ENCODE data around the gene PLCG2.

Gene PLCG2

DNA sequence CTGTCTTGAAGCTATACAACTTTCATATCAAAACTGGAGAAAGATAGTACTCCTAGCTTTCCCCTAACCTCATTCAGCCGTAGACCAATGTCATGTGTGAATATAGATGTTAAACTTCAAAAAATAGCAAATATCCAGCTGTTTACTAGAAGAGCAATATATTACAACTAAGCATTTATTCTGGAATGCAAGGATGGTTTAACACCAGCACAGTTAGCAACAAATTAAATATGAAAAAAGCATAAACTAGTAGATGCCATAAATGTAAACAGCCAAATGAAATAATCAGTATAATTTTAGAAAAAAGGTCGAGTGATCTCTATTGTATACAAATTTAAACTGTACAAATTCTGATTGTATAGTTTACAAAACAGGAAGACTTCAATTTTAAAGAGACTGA lies 172.5 kb downstream of the PLCG2 start:
- ATAC-seq, result no peak
- TF ChIP-seq, protein P1, sequence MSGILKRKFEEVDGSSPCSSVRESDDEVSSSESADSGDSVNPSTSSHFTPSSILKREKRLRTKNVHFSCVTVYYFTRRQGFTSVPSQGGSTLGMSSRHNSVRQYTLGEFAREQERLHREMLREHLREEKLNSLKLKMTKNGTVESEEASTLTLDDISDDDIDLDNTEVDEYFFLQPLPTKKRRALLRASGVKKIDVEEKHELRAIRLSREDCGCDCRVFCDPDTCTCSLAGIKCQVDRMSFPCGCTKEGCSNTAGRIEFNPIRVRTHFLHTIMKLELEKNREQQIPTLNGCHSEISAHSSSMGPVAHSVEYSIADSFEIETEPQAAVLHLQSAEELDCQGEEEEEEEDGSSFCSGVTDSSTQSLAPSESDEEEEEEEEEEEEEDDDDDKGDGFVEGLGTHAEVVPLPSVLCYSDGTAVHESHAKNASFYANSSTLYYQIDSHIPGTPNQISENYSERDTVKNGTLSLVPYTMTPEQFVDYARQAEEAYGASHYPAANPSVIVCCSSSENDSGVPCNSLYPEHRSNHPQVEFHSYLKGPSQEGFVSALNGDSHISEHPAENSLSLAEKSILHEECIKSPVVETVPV (CRISPR knock-in tag; IDR thresholded peaks at IDR 0.05), result no peak
- TF ChIP-seq ZNF565 (CRISPR knock-in tag; conservative IDR thresholded peaks at IDR 0.05; ENCODE audit: low read depth) (no peak), SNAI2 (CRISPR knock-in tag; IDR thresholded peaks at IDR 0.05) (no peak), PPARA (CRISPR knock-in tag; IDR thresholded peaks at IDR 0.05; ENCODE audit: borderline replicate concordance) (no peak), ISL1 (CRISPR knock-in tag; IDR thresholded peaks at IDR 0.05) (no peak)
- TF ChIP-seq, protein P2, sequence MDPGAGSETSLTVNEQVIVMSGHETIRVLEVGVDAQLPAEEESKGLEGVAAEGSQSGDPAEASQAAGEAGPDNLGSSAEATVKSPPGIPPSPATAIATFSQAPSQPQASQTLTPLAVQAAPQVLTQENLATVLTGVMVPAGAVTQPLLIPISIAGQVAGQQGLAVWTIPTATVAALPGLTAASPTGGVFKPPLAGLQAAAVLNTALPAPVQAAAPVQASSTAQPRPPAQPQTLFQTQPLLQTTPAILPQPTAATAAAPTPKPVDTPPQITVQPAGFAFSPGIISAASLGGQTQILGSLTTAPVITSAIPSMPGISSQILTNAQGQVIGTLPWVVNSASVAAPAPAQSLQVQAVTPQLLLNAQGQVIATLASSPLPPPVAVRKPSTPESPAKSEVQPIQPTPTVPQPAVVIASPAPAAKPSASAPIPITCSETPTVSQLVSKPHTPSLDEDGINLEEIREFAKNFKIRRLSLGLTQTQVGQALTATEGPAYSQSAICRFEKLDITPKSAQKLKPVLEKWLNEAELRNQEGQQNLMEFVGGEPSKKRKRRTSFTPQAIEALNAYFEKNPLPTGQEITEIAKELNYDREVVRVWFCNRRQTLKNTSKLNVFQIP (CRISPR knock-in tag; IDR thresholded peaks at IDR 0.05; ENCODE audit: borderline replicate concordance, low read depth), result no peak

DNA sequence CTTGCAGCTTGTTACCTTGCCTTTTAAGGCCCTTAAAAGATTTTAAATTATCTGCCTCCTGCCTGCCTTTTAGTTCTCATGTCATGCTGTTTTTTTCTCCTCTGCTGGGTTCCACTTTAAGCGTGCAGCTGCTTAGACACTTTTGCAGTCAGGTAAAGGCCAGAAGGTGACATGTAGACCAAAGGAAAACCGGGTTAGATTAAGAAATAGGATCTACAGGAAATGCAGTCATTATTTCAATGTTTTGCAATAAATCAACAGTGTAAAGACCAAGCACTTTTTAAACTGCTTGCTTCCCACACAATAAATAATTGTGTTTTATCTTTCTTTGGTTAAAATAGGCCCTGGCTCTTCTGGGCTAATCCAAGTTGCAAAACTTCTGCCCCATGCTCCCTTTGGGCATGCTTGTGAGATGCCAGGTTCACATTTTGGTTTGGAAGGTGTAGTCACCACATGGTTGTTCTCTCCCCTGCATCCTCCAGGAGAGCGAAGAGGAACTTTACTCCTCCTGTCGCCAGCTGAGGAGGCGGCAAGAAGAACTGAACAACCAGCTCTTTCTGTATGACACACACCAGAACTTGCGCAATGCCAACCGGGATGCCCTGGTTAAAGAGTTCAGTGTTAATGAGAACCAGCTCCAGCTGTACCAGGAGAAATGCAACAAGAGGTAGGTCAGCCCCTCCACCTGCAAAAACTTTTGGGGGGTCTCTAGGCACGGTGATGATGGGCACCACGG lies 177.3 kb downstream of the PLCG2 start:
- no peak for ATAC-seq
- TF ChIP-seq ARNTL (CRISPR knock-in tag; IDR thresholded peaks at IDR 0.05; ENCODE audit: borderline replicate concordance, low read depth) (no peak), ESRRG (CRISPR knock-in tag; IDR thresholded peaks at IDR 0.05) (no peak), SNAI2 (CRISPR knock-in tag; IDR thresholded peaks at IDR 0.05) (no peak), ISL1 (CRISPR knock-in tag; IDR thresholded peaks at IDR 0.05) (no peak), CSDC2 (CRISPR knock-in tag; IDR thresholded peaks at IDR 0.05) (no peak), ZNF565 (CRISPR knock-in tag; conservative IDR thresholded peaks at IDR 0.05; ENCODE audit: low read depth) (no peak), BACH2 (CRISPR knock-in tag; IDR thresholded peaks at IDR 0.05; ENCODE audit: borderline replicate concordance) (no peak), ZFP3 (CRISPR knock-in tag; IDR thresholded peaks at IDR 0.05) (no peak), PPARA (CRISPR knock-in tag; IDR thresholded peaks at IDR 0.05; ENCODE audit: borderline replicate concordance) (no peak), TCF4 (CRISPR knock-in tag; IDR thresholded peaks at IDR 0.05; ENCODE audit: borderline replicate concordance) (no peak)
- TF ChIP-seq, protein P3, sequence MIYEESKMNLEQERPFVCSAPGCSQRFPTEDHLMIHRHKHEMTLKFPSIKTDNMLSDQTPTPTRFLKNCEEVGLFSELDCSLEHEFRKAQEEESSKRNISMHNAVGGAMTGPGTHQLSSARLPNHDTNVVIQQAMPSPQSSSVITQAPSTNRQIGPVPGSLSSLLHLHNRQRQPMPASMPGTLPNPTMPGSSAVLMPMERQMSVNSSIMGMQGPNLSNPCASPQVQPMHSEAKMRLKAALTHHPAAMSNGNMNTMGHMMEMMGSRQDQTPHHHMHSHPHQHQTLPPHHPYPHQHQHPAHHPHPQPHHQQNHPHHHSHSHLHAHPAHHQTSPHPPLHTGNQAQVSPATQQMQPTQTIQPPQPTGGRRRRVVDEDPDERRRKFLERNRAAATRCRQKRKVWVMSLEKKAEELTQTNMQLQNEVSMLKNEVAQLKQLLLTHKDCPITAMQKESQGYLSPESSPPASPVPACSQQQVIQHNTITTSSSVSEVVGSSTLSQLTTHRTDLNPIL (CRISPR knock-in tag; IDR thresholded peaks at IDR 0.05; ENCODE audit: low read depth), result no peak
- TF ChIP-seq, protein P4, sequence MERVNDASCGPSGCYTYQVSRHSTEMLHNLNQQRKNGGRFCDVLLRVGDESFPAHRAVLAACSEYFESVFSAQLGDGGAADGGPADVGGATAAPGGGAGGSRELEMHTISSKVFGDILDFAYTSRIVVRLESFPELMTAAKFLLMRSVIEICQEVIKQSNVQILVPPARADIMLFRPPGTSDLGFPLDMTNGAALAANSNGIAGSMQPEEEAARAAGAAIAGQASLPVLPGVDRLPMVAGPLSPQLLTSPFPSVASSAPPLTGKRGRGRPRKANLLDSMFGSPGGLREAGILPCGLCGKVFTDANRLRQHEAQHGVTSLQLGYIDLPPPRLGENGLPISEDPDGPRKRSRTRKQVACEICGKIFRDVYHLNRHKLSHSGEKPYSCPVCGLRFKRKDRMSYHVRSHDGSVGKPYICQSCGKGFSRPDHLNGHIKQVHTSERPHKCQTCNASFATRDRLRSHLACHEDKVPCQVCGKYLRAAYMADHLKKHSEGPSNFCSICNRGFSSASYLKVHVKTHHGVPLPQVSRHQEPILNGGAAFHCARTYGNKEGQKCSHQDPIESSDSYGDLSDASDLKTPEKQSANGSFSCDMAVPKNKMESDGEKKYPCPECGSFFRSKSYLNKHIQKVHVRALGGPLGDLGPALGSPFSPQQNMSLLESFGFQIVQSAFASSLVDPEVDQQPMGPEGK (CRISPR knock-in tag; IDR thresholded peaks at IDR 0.05; ENCODE audit: borderline replicate concordance), result no peak
- TF ChIP-seq, protein P5, sequence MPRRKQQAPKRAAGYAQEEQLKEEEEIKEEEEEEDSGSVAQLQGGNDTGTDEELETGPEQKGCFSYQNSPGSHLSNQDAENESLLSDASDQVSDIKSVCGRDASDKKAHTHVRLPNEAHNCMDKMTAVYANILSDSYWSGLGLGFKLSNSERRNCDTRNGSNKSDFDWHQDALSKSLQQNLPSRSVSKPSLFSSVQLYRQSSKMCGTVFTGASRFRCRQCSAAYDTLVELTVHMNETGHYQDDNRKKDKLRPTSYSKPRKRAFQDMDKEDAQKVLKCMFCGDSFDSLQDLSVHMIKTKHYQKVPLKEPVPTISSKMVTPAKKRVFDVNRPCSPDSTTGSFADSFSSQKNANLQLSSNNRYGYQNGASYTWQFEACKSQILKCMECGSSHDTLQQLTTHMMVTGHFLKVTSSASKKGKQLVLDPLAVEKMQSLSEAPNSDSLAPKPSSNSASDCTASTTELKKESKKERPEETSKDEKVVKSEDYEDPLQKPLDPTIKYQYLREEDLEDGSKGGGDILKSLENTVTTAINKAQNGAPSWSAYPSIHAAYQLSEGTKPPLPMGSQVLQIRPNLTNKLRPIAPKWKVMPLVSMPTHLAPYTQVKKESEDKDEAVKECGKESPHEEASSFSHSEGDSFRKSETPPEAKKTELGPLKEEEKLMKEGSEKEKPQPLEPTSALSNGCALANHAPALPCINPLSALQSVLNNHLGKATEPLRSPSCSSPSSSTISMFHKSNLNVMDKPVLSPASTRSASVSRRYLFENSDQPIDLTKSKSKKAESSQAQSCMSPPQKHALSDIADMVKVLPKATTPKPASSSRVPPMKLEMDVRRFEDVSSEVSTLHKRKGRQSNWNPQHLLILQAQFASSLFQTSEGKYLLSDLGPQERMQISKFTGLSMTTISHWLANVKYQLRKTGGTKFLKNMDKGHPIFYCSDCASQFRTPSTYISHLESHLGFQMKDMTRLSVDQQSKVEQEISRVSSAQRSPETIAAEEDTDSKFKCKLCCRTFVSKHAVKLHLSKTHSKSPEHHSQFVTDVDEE (CRISPR knock-in tag; IDR thresholded peaks at IDR 0.05), result no peak

DNA sequence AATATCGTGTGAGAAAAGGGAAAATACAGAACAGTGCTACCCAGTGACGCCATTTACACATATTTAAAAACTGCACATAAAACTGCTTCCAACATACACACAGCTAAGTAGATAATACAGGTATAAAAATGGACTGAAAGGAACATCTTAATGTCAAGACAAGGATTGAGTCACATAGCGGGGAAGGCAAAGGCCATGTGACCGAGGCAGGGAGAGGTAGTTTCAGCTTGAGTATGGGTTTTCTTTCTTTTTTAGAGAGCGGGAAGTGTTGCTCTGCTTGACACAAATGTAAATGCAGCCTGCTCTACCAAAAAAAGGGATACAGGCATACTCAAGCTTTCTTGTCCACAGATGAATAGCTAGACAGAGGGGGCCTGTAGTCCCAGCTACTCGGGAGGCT lies 185.7 kb downstream of the PLCG2 start:
- no peak for ATAC-seq
- no peak for TF ChIP-seq ZFP30 (CRISPR knock-in tag; IDR thresholded peaks at IDR 0.05)
- no peak for TF ChIP-seq OSR1 (CRISPR knock-in tag; IDR thresholded peaks at IDR 0.05)
- TF ChIP-seq ESRRG (CRISPR knock-in tag; IDR thresholded peaks at IDR 0.05), result no peak
- no peak for TF ChIP-seq SNAI2 (CRISPR knock-in tag; IDR thresholded peaks at IDR 0.05)
- TF ChIP-seq CSDC2 (CRISPR knock-in tag; IDR thresholded peaks at IDR 0.05), result no peak
- no peak for TF ChIP-seq GLIS3 (CRISPR knock-in tag; IDR thresholded peaks at IDR 0.05)
- TF ChIP-seq ZNF565 (CRISPR knock-in tag; conservative IDR thresholded peaks at IDR 0.05; ENCODE audit: low read depth), result no peak
- TF ChIP-seq TOX (CRISPR knock-in tag; IDR thresholded peaks at IDR 0.05; ENCODE audit: borderline replicate concordance), result no peak
- TF ChIP-seq ZNF70 (CRISPR knock-in tag; IDR thresholded peaks at IDR 0.05), result no peak
- no peak for TF ChIP-seq ZFP3 (CRISPR knock-in tag; IDR thresholded peaks at IDR 0.05)
- TF ChIP-seq, protein P5 (CRISPR knock-in tag; IDR thresholded peaks at IDR 0.05), result no peak
- TF ChIP-seq RARB (CRISPR knock-in tag; IDR thresholded peaks at IDR 0.05), result no peak
